GM18520 (cell line): ENCODE results near the gene MCM7.
A peak's percentile ranks its signal among the peaks of the same experiment; 100 is the strongest.

ENCODE experiments used
- ATAC-seq: cut with Tn5 transposase; IDR thresholded peaks from one replicate; pipeline ENCODE4 v1.9.1; 2021; ENCODE audit not compliant: unreplicated experiment

Gene MCM7

DNA sequence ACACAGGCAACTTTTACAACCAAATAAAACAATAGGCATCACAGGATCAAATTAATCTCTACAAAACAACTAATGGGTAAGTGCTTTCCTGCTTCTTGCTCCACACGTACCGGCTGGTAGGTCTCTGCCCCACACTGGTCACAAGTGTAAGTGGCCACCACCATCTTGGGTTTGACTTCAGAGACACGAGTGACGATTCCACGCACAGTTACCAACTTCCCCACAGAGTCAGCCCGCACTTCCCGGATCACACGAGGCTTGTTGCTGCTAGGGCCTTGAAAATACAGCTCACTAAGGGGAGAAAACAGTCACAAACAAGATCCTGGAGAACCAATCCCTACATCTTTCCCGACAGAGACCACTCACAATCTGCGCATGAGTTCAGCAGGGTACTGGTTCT, 2.3 kb downstream of the MCM7 start:
- no peak for ATAC-seq

DNA sequence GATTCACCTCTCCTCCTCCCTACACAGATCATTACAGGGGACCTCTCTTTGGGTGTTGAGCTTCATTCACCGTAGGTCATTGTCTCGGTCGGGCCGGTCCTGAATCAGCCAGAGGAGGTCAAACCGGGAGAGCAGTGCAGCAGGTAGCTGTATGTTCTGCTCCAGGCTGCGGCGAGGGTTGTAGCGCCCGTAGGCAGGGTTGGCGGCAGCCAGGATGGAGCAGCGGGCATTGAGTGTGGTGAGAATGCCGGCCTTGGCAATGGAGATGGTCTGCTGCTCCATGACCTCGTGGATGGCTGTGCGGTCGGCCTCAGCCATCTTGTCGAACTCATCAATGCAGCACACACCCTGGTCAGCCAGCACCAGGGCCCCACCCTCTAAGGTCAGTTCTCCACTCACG, 5.5 kb downstream of the MCM7 start:
- no peak for ATAC-seq

DNA sequence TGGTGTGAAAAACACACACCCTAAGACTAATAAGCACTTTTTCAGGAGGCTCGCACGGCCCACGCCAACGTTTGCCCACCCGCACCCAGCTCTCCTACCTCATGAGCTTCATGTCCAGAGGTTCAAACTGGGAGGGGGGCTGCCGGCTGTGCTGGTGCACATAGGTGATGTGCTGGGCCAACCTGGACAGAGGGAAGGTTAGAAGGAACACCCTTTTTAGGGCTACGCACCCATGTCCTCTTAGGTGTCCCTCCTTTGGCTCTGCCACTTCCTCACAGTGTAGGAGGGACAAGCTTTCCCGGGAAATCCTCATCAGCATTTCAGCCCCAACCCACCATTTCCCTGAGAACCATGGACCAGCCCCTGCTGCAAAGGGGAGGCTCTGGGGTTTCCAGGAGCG, 5.9 kb downstream of the MCM7 start:
- ATAC-seq: no peak

DNA sequence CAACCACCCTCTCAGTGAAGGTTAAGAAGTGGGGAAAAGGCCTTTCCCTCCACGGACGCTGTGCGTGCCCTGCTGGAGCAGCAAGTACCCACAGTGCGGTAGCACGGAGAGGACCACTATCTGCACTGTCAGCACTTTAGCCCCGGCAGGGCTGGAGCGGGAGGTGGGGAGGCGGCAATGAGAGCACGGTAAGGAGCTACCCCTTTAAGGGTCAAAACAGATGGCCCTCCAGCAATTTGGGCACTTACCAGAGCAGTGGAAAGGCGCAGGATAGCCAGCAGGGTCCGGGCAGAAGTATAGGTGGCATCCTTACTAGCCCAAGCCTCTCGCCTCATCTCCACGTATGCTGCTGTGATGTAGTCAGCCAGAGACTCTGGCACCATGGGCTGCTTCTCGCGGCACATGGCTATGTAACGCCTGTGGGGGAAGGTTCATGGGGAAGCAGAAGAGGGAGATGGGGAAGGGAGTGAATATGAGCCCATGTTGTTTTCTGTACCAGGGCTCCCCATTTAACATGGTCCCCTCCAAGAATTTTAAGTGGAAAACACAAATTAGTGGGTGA, 7.2 kb downstream of the MCM7 start:
- ATAC-seq: no peak

DNA sequence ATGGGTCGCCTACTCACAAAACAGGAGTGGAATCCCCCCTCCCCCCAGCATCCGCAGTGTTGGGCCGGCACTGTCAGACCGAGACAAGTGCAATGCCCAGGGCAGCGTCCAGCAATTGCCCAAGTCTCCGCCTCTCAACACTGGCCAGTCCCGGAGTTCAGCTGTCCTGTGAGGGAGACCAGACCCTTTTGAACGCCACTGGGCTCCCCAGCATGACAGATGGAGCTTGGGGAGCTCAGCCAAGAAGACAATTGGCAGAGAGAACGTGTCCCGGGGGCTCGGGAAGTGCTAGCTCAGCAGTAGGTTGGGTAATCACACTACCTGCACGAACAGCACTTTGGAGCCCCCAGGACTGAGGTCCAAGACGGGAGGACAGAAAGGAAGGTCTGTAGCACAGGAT, 7.7 kb downstream of the MCM7 start:
- ATAC-seq: no peak

DNA sequence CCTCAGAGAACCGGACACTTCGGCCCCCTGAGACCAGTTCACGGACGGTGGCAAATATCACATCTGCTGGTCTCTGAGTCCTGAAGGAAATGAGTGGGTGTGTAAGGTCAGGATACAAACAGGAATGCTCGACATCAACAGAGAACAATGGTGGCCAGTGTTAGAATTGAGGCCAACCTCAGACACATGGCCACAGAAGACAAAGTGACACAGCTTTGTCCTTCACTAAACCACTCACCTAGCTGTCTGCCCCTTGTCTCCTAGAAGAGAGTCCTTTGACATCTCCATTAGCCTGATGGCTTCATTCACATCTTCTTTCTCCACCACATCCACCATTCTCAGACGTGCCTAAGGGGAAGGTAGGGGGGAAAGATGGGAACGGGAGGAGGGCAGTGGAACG, 8.1 kb downstream of the MCM7 start:
- no peak for ATAC-seq

DNA sequence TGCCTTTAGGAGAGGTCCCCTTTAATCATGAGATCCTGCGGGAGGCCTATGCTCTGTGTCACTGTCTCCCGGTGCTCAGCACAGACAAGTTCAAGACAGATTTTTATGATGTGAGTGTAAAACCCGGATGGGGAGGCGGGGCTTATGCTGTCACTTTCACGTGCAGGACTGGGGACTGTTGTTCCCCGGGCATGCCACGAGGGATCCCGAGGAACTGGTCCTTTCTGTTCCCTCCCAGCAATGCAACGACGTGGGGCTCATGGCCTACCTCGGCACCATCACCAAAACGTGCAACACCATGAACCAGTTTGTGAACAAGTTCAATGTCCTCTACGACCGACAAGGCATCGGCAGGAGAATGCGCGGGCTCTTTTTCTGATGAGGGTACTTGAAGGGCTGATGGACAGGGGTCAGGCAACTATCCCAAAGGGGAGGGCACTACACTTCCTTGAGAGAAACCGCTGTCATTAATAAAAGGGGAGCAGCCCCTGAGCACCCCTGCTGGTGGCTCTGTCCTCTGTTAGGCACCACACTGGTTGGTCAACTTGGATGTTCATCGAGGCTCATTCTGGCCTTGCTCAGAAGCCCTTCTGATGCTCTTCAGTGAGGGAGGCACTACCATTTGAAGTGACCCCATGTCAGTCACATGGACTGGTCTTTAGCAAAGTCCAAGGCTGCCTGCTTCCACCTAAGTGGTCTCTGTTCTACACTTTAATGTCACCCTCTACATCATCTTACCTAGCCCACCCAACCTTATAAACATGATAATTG, 9.6 kb downstream of the MCM7 start:
- no peak for ATAC-seq

DNA sequence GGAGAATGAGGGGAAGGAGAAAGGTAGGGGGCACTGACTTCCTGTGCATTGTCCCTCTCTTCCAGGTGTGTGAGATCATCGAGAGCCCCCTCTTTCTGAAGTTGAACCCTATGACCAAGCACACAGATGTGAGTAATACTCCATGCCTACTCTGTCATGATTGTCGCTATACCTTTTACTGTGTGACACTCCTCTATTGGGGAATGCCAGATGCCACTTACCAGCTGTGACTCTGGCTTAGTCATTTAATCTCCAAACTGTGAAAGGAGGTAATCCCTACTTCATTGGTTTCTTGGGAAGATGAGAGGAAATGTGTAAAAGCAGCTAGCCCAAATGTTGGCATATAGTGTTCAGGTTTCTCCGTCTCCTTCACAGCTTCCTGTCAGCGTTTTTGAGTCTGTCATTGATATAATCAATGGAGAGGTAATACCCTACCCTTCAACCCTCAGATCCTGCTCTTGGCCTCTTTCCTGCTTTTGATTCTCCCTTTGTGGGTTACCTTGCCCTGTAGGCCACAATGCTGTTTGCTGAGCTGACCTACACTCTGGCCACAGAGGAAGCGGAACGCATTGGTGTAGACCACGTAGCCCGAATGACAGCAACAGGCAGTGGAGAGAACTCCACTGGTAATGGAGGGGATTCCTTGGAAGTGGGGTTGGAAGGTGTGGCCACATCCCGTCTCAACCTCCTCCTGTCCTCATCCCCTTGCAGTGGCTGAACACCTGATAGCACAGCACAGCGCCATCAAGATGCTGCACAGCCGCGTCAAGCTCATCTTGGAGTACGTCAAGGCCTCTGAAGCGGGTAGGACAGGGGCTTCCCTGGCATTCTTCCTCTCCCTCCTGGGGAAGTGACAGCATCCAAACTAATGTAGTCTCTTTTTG, 10.4 kb downstream of the MCM7 start:
- ATAC-seq: no peak

DNA sequence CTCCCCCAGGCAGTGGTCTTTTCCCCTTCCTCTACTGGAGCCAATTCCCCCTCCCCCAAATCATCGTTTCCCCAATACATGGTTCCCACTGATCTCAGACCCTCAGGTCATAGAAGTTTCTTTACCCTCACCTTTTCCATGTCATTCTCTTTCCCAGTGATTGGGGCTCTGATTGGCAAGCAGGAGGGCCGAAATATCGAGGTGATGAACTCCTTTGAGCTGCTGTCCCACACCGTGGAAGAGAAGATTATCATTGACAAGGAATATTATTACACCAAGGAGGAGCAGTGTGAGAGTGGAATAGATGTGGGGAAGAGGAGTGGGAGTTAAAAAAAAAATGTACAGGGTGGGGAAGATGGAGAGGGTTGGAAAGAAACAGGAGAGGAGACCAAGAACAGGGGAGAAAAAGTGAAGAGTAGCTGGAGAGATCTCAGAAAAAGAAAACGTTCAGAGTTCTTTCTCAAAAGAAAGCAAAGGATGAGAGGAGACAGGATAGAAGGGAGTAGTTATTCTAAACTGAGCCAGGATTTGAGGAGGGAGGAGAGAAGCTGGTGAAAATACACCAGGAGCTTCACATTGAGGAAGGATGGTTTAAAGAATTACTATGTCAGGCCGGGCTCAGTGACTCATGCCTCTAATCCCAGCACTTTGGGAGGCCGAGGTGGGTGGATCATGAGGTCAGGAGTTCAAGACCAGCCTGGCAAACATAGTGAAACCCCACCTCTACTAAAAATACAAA, 11.6 kb downstream of the MCM7 start:
- no peak for ATAC-seq

DNA sequence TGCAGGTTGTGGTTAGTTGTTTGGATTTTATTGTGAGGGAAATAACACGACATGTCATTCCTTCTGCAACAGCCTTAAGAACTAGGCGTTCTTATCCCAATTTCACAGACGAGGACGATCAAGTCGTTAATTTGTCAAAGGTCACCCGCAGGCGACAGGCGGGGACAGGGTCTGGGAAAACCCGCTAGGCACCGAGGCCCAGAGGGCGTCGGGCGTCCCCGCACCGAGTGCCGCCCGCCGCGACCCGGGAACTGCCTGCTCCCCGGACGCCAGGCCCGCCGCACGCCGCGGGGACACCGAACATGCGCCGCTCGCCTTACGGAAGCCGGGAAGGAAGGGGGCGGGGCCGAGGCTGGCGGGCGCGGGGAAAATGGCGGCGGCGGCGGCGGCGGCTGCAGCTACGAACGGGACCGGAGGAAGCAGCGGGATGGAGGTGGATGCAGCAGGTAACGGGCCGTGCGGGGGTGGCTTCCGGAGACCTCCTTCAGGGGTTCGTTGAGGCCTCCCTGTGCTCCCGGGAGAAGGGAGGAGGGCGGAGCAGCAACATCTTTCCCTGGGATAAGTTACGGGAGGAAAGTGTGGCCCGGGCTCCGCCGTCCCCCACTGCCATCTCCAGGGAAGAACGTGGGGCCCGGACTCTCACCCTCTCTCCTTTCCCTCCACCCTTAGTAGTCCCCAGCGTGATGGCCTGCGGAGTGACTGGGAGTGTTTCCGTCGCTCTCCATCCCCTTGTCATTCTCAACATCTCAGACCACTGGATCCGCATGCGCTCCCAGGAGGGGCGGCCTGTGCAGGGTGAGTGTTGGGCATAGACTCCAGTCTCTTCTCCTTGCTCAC, 12.4 kb downstream of the MCM7 start, which contains the start of gene COPS6:
Gene COPS6 (plus strand): TSS at position 349 of the 837 bp plus-strand sequence. CDS start 22 bp downstream, at position 371.
- ATAC-seq: no peak

DNA sequence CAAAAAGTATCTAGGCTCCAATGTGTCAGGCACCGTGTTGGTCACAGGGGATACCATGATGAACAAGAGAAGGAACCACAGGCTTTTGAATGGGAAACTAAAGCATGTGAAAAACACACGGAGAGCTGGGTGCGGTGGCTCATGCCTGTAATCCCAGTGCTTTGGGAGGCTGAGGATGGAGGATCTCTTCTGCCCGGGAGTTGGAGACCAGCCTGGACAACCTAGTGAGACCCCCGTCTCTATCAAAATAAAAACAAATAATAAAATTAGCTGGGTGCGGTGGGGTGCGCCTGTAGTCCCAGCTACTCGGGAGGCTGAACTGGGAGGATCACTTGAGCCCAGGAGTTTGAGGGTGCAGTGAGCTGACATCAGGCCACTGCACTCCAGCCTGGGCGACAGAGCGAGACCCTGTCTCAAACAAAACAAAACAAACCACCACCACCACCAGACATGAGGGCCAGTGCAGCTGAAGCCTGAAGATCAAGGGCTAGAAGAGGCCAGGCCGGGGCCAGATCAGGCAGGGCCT, 13.0 kb downstream of the MCM7 start:
- ATAC-seq: no peak

DNA sequence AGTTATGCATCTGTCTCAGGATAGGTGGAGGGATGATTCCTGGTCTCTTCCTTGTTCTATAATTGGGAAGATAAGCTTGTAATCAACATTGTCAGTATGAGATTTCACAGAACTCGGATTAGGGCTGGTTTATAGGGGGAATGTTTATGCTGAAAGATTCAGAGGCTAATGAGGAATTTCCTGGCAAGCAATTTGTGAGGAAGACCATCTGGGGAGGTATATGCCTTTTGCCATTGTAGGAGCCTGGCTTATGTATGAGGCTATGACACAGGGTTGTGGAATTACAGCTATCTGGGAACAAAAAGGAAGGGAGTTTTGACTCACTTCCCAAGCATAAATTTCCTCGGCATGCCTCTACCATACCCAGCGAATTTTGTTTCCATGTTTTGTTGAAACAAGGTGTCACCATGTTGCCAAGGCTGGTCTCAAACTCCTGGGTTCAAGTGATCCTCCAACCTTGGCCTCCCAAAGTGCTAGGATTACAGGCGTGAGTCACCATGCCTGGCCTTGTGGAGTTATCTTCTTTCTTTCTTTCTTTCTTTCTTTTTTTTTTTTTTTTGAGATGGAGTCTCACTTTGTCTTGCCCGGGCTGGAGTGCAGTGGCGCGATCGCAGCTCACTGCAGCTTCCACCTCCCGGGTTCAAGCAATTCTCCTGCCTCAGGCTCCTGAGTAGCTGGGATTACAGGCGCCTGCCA, 14.0 kb downstream of the MCM7 start:
- ATAC-seq: no peak

DNA sequence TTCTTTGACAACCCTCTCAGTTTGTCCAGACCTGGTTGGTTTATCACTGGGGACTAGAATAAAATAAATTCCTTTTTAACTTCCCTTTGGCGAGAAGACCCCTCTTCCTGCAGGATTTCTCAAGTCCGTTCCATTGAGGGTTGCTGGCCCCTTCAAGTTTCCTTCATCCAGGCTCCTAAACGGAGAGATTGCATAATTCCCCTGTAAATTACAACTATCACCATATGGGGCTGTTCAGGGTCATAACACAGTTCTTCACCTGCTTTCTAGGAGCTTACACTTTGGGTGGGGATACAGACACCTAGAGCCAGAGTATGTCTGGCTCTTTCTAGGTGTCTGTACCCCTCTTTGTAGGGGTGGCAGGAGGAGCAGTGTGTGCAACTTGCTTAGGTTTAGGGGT, 15.7 kb downstream of the MCM7 start:
- no peak for ATAC-seq

DNA sequence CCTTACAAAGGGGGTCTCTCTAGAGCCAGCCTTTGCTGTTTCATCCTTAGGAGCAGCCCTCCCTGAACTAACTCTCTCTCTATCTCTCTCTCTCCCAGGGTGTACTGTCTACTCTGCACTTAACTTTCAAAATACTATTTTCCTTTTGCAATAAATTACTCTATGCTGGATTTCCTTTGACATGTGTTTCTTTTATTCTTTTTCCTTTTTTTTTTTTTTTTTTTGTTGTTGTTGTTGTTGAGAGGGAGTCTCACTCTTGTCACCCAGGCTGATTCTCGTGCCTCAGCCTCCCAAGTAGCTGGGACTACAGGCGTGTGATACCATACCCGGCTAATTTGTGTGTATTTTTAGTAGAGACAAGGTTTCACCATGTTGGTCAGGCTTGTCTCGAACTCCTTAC, 18.2 kb downstream of the MCM7 start:
- no peak for ATAC-seq

DNA sequence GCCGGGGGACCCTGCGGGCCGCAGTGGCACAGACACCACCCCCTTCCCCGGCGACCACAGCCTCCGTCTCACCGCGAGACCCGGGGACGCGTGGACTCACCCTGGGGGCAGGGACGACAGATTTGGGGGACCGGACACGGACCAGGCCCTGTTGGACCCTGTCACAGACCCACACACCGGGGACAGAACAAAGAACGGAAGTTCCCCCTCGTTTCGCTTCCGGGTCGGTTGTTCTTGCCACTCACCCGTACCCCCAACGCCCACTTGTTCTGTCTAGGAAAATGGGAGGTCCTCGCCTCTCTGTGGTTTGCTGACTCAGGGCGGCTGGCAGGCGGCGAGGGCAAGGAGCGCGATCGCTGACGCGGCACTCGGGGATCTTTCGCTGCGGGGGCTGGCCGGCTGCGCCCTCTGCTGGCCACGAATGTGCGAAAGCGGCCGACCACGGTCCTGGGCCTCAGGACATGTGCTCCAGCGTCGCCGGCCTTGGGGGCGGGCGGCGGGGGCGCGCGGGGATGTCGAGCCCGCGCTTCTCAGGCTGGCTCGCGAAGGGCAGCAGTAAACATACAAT, 19.6 kb downstream of the MCM7 start, which contains the start of gene ZNF3:
Gene ZNF3 (minus strand): TSS at position 189 of the 568 bp plus-strand sequence. CDS start 4,366 bp downstream, outside the sequence.
- peak; percentile 83 for ATAC-seq

DNA sequence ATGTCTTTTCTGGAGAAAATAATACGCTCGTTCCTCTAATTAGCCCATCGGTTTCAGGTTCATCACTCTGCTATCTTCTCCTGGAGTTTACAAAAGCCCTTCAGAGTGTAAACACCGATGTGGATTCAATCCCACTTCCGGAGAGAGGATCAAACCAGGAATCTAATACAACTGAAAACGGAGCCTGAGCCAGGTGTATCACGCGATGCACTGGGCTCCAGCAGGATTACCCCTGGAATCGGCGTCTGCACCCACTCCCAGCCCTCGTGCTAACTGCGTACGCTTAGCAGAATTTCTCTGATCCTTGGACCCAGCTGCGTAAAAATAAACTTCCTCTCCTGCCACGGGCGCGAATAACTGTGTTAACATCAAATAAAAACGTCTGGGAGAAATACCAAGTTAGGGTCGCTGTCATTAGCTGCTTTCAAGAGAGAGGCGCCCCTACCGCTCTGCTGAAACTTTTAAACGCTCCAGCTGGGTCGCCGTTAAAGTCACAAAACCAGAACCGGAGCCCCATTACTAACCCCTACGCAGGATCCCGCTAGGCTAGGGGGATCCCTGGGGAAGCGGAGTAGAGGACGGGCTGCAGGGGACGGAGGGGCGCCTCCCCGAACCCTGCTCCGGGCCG, 20.2 kb downstream of the MCM7 start:
- no peak for ATAC-seq

DNA sequence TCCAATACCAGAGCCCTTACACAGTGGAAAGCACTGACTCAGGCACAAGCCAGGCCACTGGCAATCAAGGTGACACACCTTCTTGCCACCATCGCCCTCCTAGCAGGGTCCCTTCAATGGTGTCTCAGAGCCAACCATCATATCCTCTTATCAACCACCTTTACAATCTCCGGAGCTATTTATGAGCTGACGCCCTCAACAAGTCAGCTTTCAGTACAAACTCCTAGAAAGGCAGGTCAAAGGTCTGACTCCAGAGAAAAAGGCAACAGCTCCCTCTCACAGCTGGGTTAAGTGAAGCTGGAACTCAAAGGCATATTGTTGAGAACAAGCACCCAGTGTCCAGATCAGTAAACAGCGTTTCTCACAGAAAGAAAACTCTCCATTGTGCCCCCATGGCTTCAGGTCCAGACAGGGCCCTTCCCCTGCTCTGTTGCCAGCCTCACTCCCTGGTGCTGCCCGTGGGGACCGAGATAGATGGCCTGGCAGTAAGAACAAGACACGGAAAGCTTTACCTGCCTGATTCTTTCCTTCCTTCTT, 22.1 kb downstream of the MCM7 start:
- no peak for ATAC-seq

DNA sequence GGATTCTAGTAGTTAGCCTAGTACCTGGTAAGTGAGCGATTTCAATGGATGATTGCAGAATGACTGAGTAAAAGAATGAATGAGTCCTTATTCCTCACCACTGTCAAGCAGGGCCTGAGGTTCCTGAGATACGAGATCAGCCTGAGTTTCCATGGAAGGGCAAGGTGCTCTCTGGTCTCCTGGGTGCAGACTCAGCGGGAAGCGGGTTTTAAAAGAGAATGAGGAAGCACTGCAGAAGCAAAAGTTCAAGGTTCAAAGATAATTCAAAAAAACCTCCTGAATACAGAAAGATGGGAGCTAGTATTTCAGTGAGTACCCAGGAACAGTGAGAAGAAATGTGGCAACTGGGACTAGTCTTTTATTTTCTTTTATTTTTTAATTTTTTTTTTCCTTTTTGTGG, 24.0 kb downstream of the MCM7 start:
- ATAC-seq: no peak
